ENCODE data around the gene POTEB3.
"Not testable (repeated sequence)": the region's sequence is repeated elsewhere in the genome, so short reads cannot be mapped to it uniquely, and the experiment has no call there.

Gene POTEB3

GRCh38 chr15:21440399-21440798 is at the start of gene POTEB3:
Gene POTEB3 (minus strand): TSS chr15:21440499. CDS start chr15:21440011, 488 bp downstream.
- not testable (repeated sequence) for DNase-seq (ENCODE audit: low spot score)

- DNase-seq (ENCODE audit: low spot score), result not testable (repeated sequence)
These were observed 13.4 kb upstream of the POTEB3 start for GRCh38 chr15:21453683-21454082.

DNA sequence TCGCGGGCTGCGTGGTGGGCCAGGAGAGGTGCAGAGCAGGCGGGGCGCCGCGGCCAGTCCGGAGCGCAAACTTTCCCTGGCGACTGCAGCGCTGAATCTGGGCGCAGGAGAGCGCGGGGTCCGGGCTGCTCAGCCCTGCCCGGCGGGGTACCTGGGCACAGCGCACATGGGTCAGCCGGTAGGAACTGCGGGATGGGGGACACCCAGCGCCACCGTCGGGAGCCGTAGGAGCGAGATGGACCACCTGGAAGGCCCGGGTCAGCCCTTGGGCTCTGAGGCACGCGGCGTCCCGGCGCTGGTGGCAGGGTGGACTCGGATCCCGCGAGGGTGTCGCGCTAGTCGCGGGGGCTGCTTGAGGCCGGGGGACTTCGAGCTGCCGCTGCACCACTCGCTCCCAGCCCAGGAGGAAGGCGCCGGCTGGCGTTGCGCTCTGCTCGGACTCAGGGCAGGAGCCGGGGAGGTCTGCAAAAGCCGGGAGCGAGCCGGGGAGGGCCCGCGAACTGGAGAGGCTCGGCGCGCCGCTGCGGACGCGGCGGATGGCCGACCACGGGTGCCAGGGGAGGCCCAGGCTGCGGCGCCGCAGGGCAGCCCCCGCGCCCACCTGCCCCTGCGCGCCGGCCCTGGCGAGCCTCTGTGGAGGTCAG is 11.7 kb upstream of the POTEB3 start:
- DNase-seq (ENCODE audit: low spot score), result not testable (repeated sequence)

- not testable (repeated sequence) for DNase-seq (ENCODE audit: low spot score)
These were observed 11.2 kb upstream of the POTEB3 start for GRCh38 chr15:21451487-21451886.

DNA sequence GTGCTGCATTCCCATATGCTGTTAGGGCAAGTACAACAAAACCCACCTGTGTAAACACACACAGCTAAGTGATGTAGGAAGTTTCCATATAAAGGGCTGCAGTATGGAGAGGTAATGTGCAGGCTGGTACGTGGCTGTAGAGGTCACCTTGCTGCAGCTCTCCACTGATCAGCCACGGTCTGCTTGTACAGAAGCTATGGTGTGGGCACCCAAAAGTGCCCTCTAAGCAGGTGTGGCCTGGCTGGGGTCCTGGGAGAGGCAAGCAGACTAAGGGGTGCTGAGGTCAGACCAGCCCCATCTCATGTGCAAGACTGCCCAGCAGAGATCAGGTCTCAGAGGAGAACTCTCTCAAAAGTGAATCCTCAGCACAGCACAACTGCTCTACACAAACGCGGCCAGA is 32.9 kb downstream of the POTEB3 start:
- not testable (repeated sequence) for DNase-seq (ENCODE audit: low spot score)

- not testable (repeated sequence) for DNase-seq (ENCODE audit: low spot score)
These were observed 38.8 kb downstream of the POTEB3 start for GRCh38 chr15:21401531-21401930.

DNA sequence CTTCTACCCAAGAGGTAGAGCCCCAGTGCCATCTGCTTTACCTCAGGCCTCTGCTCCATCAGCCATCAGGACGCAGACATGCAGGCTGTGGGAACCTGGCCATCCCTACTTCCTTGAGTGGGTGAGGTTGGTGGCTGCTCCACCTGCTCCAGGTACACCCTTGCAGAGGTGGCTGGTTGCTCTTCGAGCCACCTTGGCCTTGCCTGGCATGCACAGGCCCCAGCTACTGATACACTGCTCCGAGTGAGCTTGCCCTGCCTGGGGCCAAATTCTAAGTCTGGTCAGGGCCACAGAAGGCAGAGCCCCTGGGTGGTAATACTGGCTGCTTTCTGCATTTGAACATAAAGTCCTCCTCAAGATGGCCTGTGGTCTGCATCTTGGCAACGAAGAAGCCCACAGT is 41.2 kb downstream of the POTEB3 start:
- DNase-seq (ENCODE audit: low spot score), result not testable (repeated sequence)

- not testable (repeated sequence) for DNase-seq (ENCODE audit: low spot score)
These were observed 41.8 kb downstream of the POTEB3 start for GRCh38 chr15:21398511-21398910.

GRCh38 chr15:21397656-21398055 is 42.6 kb downstream of the POTEB3 start:
- DNase-seq (ENCODE audit: low spot score), result not testable (repeated sequence)

DNA sequence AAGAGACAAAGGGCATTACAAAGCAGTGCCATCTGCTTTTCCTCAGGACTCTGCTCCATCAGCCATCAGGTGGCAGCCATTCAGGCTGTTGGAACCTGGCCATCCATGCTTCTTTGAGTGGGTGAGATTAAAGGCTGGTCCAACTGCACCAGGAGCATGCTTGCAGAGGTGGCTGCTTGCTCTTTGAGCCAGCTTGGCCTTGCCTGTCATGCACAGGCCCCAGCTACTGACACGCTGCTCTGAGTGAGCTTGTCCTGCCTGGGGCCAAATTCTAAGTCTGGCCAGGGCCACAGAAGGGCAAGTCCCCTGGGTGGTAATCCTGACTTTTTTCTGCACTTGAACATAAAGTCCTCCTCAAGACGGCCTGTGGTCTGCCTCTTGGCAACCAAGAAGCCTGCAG is 43.1 kb downstream of the POTEB3 start:
- not testable (repeated sequence) for DNase-seq (ENCODE audit: low spot score)

GRCh38 chr15:21385961-21386360 is 54.3 kb downstream of the POTEB3 start:
- DNase-seq (ENCODE audit: low spot score), result not testable (repeated sequence)

GRCh38 chr15:21383866-21384485 is 56.3 kb downstream of the POTEB3 start:
- DNase-seq (ENCODE audit: low spot score), result not testable (repeated sequence)

DNA sequence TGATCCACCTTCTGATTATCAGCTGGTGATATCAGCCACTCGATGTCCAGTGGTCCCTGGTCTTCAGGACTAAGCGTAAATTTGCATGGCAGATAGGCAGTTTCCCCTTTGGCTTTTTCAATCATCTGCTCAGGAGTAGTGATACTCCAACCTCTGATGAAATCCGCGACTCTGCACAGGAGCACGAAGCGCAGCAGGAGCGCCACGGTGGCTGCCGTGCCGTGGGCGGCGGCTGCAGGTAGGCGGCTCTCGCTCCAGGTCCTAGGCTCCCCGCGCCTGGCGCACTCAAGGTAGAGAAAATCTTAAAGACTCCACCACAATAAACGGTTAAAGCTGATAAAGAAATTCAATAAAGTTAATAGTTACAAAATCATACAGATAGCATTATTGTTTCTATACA is 66.6 kb downstream of the POTEB3 start:
- not testable (repeated sequence) for DNase-seq (ENCODE audit: low spot score)

- DNase-seq (ENCODE audit: low spot score), result not testable (repeated sequence)
These were observed 71.1 kb downstream of the POTEB3 start for GRCh38 chr15:21369177-21369576.

- not testable (repeated sequence) for DNase-seq (ENCODE audit: low spot score)
These were observed 71.7 kb downstream of the POTEB3 start for GRCh38 chr15:21368625-21369024.

Measured in cerebellar cortex (tissue), 1 donor.